Measurements from ENCODE around the gene NR2C1.
"Not testable (repeated sequence)": the region's sequence is repeated elsewhere in the genome, so short reads cannot be mapped to it uniquely, and the experiment has no call there.

The NR2C1 gene

GRCh38 chr12:94987076-94987669 lies 86.2 kb downstream of the NR2C1 start:
- no peak overlapping the region for H3K27ac ChIP-seq
- H3K4me3 ChIP-seq (ENCODE audit: low read depth, low read length), result no peak overlapping the region
- no peak for TF ChIP-seq CTCF (IDR thresholded peaks at IDR 0.05; ENCODE audit: low read depth, low read length)
- no peaks in the 10 kb centered on the region for H3K9me3 ChIP-seq (ENCODE audit: severe bottlenecking)
- DNase-seq, result no peak
- H3K27me3 ChIP-seq (ENCODE audit: insufficient read depth, low read depth, severe bottlenecking), result no peaks in the 10 kb centered on the region
- peaks cover 5% of the 10 kb centered on the region; the same call in 1 of the 2 replicates for H3K36me3 ChIP-seq

GRCh38 chr12:94985099-94985498 lies 88.3 kb downstream of the NR2C1 start:
- H3K36me3 ChIP-seq; H3K27me3 ChIP-seq (ENCODE audit: insufficient read depth, low read depth, severe bottlenecking); H3K27ac ChIP-seq; DNase-seq; H3K9me3 ChIP-seq (ENCODE audit: severe bottlenecking); H3K4me3 ChIP-seq (ENCODE audit: low read depth, low read length): not testable (repeated sequence)

- no peaks in the 10 kb centered on the region for H3K9me3 ChIP-seq (ENCODE audit: severe bottlenecking)
- H3K36me3 ChIP-seq, result peaks cover 3% of the 10 kb centered on the region; the same call in 1 of the 2 replicates
- no peak overlapping the region for H3K4me3 ChIP-seq (ENCODE audit: low read depth, low read length)
- DNase-seq, result no peak
- H3K27ac ChIP-seq, result no peak overlapping the region
- no peak for TF ChIP-seq CTCF (IDR thresholded peaks at IDR 0.05; ENCODE audit: low read depth, low read length)
- no peaks in the 10 kb centered on the region for H3K27me3 ChIP-seq (ENCODE audit: insufficient read depth, low read depth, severe bottlenecking)
Measured at GRCh38 chr12:94983321-94983720, 90.1 kb downstream of the NR2C1 start.

- Histone ChIP-seq H3K27me3 (ENCODE audit: insufficient read depth, low read depth, severe bottlenecking) (no peaks in the 10 kb centered on the region), H3K9me3 (ENCODE audit: severe bottlenecking) (no peaks in the 10 kb centered on the region), H3K36me3 (no peaks in the 10 kb centered on the region), H3K4me3 (ENCODE audit: low read depth, low read length) (no peak overlapping the region), H3K27ac (no peak overlapping the region)
- no peak for TF ChIP-seq CTCF (IDR thresholded peaks at IDR 0.05; ENCODE audit: low read depth, low read length)
- DNase-seq, result no peak
Measured at GRCh38 chr12:94982456-94982855, 91.0 kb downstream of the NR2C1 start.

- peak; percentile 25; the same call in 1 of the 2 replicates for TF ChIP-seq CTCF (IDR thresholded peaks at IDR 0.05; ENCODE audit: low read depth, low read length)
- DNase-seq, result no peak
Measured at GRCh38 chr12:94980577-94980976, 92.8 kb downstream of the NR2C1 start.

GRCh38 chr12:94979941-94980340 lies 93.5 kb downstream of the NR2C1 start:
- no peaks in the 10 kb centered on the region for H3K27me3 ChIP-seq (ENCODE audit: insufficient read depth, low read depth, severe bottlenecking)
- no peaks in the 10 kb centered on the region for H3K36me3 ChIP-seq
- H3K9me3 ChIP-seq (ENCODE audit: severe bottlenecking), result no peaks in the 10 kb centered on the region
- no peak for DNase-seq
- H3K27ac ChIP-seq, result no peak overlapping the region
- no peak overlapping the region for H3K4me3 ChIP-seq (ENCODE audit: low read depth, low read length)
- no peak for TF ChIP-seq CTCF (IDR thresholded peaks at IDR 0.05; ENCODE audit: low read depth, low read length)

More at GRCh38 chr12:94980577-94980976, 92.8 kb downstream of the NR2C1 start:
- H3K4me3 ChIP-seq (ENCODE audit: low read depth, low read length), result no peak overlapping the region
- no peaks in the 10 kb centered on the region for H3K9me3 ChIP-seq (ENCODE audit: severe bottlenecking)
- H3K36me3 ChIP-seq, result no peaks in the 10 kb centered on the region
- no peaks in the 10 kb centered on the region for H3K27me3 ChIP-seq (ENCODE audit: insufficient read depth, low read depth, severe bottlenecking)
- H3K27ac ChIP-seq, result no peak overlapping the region

All from WERI-Rb-1 (cell line).